GM18873 (cell line): ENCODE data around the gene ARID1B.
"Not testable (repeated sequence)": the region's sequence is repeated elsewhere in the genome, so short reads cannot be mapped to it uniquely, and the experiment has no call there.

ENCODE experiments used
- ATAC-seq: cut with Tn5 transposase; IDR thresholded peaks from one replicate; pipeline ENCODE4 v1.9.1; 2021; ENCODE audit warnings: mild to moderate bottlenecking, moderate library complexity, moderate number of reproducible peaks; ENCODE audit not compliant: unreplicated experiment, low FRiP score

The ARID1B gene

DNA sequence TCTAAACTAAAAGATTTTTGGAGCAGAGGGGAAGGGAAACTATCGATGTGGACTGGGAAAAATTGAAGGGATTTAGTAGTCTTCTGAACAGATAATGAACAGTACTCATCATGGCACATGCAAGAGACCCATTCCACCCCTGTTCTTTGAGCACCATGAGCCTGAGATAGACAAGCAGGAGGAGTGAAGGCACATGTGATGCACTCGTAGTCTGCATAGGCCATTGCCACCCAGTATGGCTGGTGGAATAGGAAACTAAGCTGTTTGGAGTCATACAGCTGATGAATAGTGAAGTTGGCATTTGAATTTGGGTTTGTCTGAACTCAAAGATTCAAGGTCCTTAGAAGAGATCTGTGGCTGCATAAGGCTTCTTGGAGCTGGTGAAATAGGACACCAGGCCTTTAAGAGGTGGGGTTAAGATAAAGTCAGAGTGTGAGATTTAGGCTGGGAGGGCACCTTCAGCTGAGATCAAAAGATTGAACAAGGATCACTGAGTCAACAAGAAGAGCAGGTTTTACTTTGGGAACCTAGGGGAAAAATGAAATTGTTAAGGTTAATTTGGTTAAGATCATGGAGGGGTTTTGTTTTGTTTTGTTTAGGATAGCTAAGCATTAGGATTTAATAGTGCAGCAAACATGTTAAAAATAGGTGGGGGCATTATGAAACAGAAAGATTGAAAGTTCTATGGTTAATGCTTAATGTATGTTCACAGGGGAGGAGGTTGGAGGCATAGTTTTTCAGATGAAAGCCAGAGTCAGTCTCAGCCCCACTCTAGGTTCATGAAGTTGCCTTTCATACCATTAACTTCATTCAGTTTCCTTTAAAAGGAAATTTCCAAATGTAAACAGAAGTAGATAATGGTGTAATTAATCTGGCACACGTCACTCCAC lies 148.8 kb downstream of the ARID1B start:
- peak; percentile 65 for ATAC-seq

GRCh38 chr6:156928126-156928525 lies 150.9 kb downstream of the ARID1B start:
- no peak for ATAC-seq

GRCh38 chr6:156928972-156929371 lies 151.8 kb downstream of the ARID1B start:
- no peak for ATAC-seq

- ATAC-seq = no peak
Observed at GRCh38 chr6:156931283-156931682, 154.1 kb downstream of the ARID1B start.

- no peak for ATAC-seq
Observed at GRCh38 chr6:156933201-156934068, 156.3 kb downstream of the ARID1B start.

DNA sequence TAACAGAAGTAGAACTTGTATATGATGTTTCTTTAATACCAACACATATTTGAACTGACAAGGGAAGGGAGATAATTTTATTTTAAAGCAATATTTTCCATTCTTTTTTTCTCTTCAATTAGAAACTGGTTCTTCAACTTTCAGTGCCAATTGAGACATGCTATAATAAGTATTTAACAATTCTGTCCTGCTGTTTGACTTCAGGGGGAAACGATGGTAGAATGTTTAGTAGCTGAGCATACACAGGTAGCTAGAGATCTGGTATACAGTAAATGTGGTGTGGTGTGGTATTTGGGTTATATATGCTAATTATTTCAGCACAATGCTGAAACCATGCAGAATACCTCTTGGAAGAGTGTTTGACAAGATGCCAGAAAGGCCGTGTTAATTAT lies 156.9 kb downstream of the ARID1B start:
- no peak for ATAC-seq

DNA sequence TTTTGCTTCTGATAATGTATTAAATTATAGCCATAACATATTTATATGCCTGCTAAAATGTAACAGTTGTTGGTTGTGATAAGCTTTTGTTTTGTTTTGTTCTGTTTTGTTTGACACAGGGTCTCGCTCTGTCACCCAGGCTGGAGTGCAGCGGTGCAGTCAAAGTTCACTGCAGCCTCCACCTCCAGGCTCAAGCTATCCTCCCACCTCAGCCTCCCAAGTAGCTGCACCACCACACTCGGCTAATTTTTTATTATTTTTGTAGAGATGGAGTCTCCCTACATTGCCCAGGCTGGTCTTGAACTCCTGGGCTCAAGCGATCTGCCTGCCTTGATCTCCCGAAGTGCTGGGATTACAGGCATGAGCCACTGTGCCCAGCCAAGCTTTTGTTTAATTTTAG lies 157.8 kb downstream of the ARID1B start:
- ATAC-seq = no peak

DNA sequence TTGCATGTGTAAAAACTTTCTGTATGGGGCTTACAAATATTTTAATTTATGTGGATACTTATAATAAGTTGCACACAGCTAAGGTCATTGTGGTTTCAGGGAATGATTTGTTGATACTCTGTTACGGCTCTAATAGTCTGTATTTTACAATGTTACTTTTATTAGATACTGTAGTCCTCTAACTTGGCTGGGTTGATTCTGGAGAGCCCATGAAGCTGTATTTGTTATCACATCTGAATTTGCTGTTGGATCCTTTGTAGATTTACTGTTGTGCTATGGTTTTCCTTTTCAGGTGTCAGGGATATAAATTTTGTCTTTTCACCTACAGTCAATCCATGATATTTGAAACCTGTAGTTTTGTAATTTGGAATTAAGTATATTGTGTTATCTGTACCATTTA lies 161.0 kb downstream of the ARID1B start:
- no peak for ATAC-seq

GRCh38 chr6:156940221-156940620 lies 163.0 kb downstream of the ARID1B start:
- ATAC-seq = no peak

DNA sequence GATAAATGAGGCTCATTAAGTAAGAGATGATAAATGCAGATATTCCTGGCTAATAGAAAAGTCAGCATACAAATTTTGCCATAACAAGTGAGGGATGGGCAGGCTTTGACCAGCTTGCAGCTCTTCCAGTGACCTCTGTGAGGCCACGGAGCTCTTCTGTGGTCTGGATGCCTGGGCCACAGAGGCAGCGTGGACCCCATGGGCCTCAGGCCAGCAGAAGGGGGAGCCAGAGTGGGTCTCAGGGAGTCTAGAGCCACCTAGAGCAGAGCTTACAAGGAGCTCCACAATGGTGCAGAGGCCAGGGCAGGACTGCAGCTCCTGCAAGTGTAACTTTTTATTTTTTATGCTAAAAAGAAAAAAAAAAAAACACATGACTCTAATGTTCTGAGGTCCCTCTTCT lies 165.1 kb downstream of the ARID1B start:
- no peak for ATAC-seq

GRCh38 chr6:156943166-156943565 lies 166.0 kb downstream of the ARID1B start:
- ATAC-seq = no peak

- ATAC-seq = no peak
Observed at GRCh38 chr6:156943816-156944215, 166.6 kb downstream of the ARID1B start.

GRCh38 chr6:156944412-156944811 lies 167.2 kb downstream of the ARID1B start:
- no peak for ATAC-seq

DNA sequence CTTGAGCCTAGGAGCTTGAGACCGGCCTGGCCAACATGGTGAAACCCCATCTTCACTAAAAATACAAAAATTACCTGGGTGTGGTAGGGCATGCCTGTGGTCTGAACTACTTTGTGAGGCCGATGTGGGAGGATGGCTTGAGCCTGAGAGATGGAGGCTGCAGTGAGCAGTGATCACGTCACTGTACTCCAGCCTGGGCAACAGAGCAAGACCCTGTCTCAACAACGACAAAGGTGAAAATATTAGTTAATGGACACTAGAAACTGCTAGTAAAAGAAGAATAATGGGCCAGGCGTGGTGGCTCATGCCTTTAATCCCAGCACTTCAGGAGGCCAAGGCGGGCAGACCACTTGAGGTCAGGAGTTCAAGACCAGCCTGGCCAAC lies 168.6 kb downstream of the ARID1B start:
- ATAC-seq = not testable (repeated sequence)

- no peak for ATAC-seq
Observed at GRCh38 chr6:156946370-156946936, 169.3 kb downstream of the ARID1B start.

DNA sequence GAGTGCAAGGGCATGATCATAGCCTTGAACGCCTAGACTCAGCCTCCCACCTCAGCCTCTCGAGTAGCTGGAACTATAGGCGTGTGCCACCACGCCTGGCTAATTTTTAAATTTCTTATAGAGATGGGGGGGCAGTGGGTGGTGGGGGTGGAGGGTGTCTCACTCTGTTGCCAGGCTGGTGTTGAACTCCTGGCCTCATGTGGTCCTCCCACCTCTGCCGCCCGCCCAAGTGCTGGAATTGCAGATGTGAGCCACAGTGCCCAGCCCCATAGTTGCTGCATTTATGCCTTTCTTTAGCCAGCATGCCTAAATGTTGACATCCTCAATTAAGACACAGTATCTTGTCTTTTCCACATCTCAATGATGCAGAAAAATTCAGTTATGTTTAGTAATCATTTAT lies 171.1 kb downstream of the ARID1B start:
- no peak for ATAC-seq

DNA sequence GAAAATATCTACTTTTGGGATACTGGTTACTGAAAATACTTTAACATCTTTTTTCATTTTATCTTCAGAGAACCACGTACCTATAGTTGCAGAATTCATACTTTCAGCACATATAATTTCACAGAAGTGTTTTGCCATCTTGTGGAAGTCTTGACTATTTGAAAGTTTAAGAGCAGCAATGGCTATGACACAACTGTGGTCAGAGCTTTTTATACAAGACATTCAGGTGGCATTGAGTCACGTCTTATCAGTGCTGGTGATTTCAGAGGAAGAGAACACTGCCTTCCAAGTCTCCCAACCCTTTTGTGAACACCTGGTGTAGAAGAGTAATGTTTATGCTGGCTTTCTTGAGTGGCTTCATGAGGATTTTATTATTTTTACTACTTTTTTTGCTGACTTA lies 171.6 kb downstream of the ARID1B start:
- ATAC-seq = no peak

DNA sequence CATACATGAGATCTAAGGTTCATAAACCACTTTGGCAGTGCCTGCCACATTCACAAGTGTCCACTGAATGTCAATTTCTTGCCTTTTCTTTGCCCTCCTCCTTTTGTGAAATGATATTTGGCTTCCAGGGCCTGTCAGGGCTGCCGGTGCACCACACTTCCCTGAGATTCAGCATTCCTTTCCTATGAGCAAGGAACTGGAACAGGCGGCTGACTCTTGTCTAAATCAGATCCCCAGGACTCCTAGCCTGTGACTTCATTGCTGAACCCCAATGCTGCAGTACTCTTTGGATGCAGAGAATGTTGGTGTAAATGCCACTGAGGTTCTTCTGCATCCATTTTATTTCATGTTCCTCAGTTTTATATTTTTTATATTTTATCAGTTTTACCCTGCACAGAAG lies 172.2 kb downstream of the ARID1B start:
- no peak for ATAC-seq

DNA sequence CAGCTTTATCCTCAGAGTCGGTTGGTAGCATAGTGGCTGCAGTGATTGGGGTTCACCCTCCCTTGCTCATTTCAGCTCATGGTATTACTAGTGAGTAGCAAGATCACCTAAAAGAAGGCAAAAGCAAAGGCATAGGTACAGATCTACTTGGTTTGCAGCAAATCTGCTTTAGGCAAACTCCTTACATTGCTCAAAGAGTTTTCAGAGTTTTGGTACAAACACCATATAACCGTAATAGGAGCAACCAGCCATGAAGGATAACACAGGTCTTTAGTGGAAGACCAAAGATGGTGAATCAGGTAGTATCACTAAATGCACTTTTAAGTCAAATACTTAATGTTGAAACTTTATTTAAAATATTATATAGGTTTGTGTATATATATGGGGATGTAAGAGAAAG lies 172.9 kb downstream of the ARID1B start:
- ATAC-seq = no peak

GRCh38 chr6:156950531-156950930 lies 173.4 kb downstream of the ARID1B start:
- ATAC-seq = no peak

- ATAC-seq = no peak
Observed at GRCh38 chr6:156952401-156952800, 175.2 kb downstream of the ARID1B start.
